ENCODE measurements around the gene OTP. TPM values are rescaled to one million over a fixed set of nuclear protein-coding genes. Genes with fewer than 3 reads are reported as not detected.

The OTP gene
- total RNA-seq (not detected), total RNA-seq (0 to 0.11 (median 0) reads per million in 172 experiments)
- polyA plus RNA-seq (2013, experiment 1 of 2): not detected
- not detected for polyA plus RNA-seq (2013, experiment 2 of 2)

DNA sequence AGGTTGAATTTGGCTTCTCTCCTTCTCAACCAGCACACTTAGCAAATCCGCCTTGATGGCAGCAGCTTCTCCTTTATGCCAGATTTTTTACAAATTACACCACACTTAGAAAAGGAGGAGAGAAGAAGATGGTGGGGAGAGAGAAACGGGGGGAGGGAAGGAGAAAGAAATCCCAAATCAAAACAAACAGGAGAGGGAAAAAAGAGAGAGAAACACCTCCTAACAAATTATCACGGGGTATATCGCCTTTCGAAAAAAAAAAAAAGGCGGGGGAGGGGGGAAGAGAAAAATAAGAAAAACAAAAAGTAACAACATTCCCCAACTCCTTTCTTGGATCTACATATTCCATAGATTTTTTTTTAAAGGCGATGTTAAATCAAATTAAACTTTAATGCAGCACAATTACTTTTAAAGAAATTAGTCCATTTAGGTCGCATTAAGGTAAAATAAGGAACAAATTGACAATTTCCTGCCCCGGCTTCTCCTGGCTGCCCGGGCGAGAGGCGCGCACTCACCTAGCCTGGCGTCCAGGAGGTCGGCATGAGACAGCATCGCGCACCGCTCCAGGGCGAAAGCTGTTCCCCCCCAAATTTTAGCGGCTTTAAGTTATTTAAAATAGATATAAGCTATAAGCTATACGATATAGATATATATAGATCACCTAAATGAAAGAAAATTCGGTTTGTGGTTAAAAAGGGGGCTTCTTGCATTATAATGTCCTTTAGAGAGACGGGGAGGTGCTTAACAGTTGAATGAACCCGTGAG, at the start of gene OTP:
Gene OTP, minus strand, starts transcription at position 716 of the 765 bp plus-strand sequence. Its CDS starts 164 bp downstream, at position 552.
- ATAC-seq (ENCODE audit: poor library complexity): no peak

DNA sequence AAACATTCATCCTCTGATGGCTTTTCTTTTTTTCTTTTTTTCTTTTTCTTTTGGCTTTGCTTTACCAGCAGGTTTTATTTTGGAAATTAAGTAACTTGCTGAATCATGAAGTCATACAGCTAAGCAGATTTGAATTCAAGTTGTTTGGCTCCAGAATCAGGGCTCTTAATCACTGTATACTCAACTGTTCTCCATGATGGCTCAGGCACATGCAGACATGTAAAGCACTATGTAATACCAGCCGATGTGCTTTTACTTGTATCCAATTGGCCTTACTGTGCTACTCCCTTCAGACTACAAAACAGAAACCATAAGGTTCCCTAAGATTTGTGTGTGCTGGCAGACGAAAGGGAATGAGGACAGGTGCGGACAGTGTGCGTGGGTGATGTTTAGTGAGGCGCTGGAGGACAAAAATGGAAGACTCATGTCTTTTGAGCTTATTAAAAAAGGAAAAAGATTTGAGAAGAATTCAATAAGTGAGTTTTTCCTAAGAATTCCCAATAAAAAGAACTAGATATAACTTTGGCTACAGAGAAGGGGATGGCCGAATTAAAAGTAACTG, 44.7 kb upstream of the OTP start:
- H3K27me3 Mint-ChIP-seq: peaks cover 10% of the 10 kb centered on the region
- TF ChIP-seq, protein P1, sequence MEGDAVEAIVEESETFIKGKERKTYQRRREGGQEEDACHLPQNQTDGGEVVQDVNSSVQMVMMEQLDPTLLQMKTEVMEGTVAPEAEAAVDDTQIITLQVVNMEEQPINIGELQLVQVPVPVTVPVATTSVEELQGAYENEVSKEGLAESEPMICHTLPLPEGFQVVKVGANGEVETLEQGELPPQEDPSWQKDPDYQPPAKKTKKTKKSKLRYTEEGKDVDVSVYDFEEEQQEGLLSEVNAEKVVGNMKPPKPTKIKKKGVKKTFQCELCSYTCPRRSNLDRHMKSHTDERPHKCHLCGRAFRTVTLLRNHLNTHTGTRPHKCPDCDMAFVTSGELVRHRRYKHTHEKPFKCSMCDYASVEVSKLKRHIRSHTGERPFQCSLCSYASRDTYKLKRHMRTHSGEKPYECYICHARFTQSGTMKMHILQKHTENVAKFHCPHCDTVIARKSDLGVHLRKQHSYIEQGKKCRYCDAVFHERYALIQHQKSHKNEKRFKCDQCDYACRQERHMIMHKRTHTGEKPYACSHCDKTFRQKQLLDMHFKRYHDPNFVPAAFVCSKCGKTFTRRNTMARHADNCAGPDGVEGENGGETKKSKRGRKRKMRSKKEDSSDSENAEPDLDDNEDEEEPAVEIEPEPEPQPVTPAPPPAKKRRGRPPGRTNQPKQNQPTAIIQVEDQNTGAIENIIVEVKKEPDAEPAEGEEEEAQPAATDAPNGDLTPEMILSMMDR (IDR thresholded peaks at IDR 0.05): no peak
- H3K4me1 ChIP-seq (ENCODE audit: insufficient read depth, low read length): no peaks in the 10 kb centered on the region
- H3K27ac Mint-ChIP-seq: no peak overlapping the region
- POLR2A ChIA-PET: no interaction called here
- intact Hi-C loops (cut with DNase I, micrococcal nuclease): no loop called here
- ATAC-seq (ENCODE audit: poor library complexity) (no peak), DNase-seq (no peak)
- no peaks in the 10 kb centered on the region for H3K9me3 Mint-ChIP-seq
- H3K4me3 Mint-ChIP-seq: no peak overlapping the region
- H3K27ac ChIP-seq (ENCODE audit: low read depth in 1 of 2, low read length in 2 of 2): no peak overlapping the region
- H3K4me1 Mint-ChIP-seq (ENCODE audit: low read depth): no peaks in the 10 kb centered on the region
- H3K4me3 ChIP-seq (ENCODE audit: low read length): no peak overlapping the region
- H3K9me3 ChIP-seq (ENCODE audit: control insufficient read depth in 1 of 2, insufficient read depth in 1 of 2, low read length in 2 of 2): no peaks in the 10 kb centered on the region
- CTCF ChIA-PET: no interaction called here
- H3K27me3 ChIP-seq (ENCODE audit: control insufficient read depth in 1 of 2, insufficient read depth in 2 of 2, low read length in 2 of 2): no peaks in the 10 kb centered on the region
- H3K36me3 Mint-ChIP-seq (ENCODE audit: low read depth): peaks cover 4% of the 10 kb centered on the region
- H3K36me3 ChIP-seq (ENCODE audit: insufficient read depth, low read length): no peaks in the 10 kb centered on the region

More for the DNA sequence above, at the start of gene OTP:
- Histone ChIP-seq H3K27ac (ENCODE audit: low read depth in 1 of 2, low read length in 2 of 2) (no peak within 1 kb of the TSS), H3K9me3 (ENCODE audit: control insufficient read depth in 1 of 2, insufficient read depth in 1 of 2, low read length in 2 of 2) (peaks cover 44 to 63% of the 10 kb centered on the region in 2 experiments), H3K4me3 (ENCODE audit: low read length) (no peak within 1 kb of the TSS), H3K4me1 (ENCODE audit: insufficient read depth, low read length) (peaks cover 30% of the 10 kb centered on the region), H3K27me3 (ENCODE audit: control insufficient read depth in 1 of 2, insufficient read depth in 2 of 2, low read length in 2 of 2) (peaks cover 88 to 100% of the 10 kb centered on the region in 2 experiments), H3K36me3 (ENCODE audit: insufficient read depth, low read length) (no peaks in the 10 kb centered on the region)
- TF ChIP-seq, protein P1 (IDR thresholded peaks at IDR 0.05): no peak
- ChIA-PET CTCF (no interaction called here), POLR2A (no interaction called here)
- peaks cover 93% of the 10 kb centered on the region for H3K27me3 Mint-ChIP-seq
- H3K27ac Mint-ChIP-seq: peak within 1 kb of the TSS; percentile 34
- peak in 1 of 14 experiments; percentile 4 for DNase-seq
- no peak within 1 kb of the TSS for H3K4me3 Mint-ChIP-seq
- H3K4me1 Mint-ChIP-seq (ENCODE audit: low read depth): peaks cover 19% of the 10 kb centered on the region
- intact Hi-C loops (cut with DNase I, micrococcal nuclease): loop anchor here in 1 of 2 experiments (10.0 kb wide), 1 partner anchor 137 kb away; the partner anchor contains the start of gene TBCA
- peaks cover 6% of the 10 kb centered on the region for H3K9me3 Mint-ChIP-seq
- H3K36me3 Mint-ChIP-seq (ENCODE audit: low read depth): peaks cover 8% of the 10 kb centered on the region

DNA sequence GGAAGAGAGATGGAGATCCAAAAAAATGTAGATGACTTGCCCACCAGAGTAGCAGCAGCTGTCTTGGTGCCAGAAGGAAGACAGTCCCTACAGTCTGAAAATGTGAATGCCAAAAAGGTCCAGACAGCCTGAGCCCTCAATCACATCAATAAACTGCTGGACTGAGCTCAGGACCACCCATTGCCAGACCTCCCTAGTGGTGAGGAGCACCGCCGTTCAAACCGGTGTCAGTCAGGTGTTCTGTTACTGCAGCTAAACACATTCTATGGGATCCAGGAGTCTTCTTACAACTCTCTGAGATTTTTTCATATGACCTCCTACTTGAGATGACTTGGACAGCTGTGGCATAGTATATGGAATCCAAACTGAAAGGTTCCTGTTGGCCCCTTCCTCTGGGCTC, 32.0 kb upstream of the OTP start:
- H3K27ac Mint-ChIP-seq: no peak overlapping the region
- H3K36me3 ChIP-seq (ENCODE audit: insufficient read depth, low read length): no peaks in the 10 kb centered on the region
- H3K36me3 Mint-ChIP-seq (ENCODE audit: low read depth): no peaks in the 10 kb centered on the region
- ChIA-PET POLR2A (no interaction called here), CTCF (no interaction called here)
- H3K9me3 Mint-ChIP-seq: peaks cover 3% of the 10 kb centered on the region
- H3K4me3 Mint-ChIP-seq: no peak overlapping the region
- H3K9me3 ChIP-seq (ENCODE audit: control insufficient read depth in 1 of 2, insufficient read depth in 1 of 2, low read length in 2 of 2): peaks cover 0 to 4% of the 10 kb centered on the region in 2 experiments
- H3K4me1 ChIP-seq (ENCODE audit: insufficient read depth, low read length): no peaks in the 10 kb centered on the region
- H3K27me3 ChIP-seq (ENCODE audit: control insufficient read depth in 1 of 2, insufficient read depth in 2 of 2, low read length in 2 of 2): peaks cover 0 to 6% of the 10 kb centered on the region in 2 experiments
- H3K27me3 Mint-ChIP-seq: peaks cover 25% of the 10 kb centered on the region
- no peaks in the 10 kb centered on the region for H3K4me1 Mint-ChIP-seq (ENCODE audit: low read depth)
- H3K27ac ChIP-seq (ENCODE audit: low read depth in 1 of 2, low read length in 2 of 2): no peak overlapping the region
- TF ChIP-seq, protein P1 (IDR thresholded peaks at IDR 0.05): no peak
- no peak overlapping the region for H3K4me3 ChIP-seq (ENCODE audit: low read length)
- intact Hi-C loops (cut with DNase I, micrococcal nuclease): no loop called here
- no peak for DNase-seq
- no peak for ATAC-seq (ENCODE audit: poor library complexity)

All from CD4-positive, alpha-beta T cell (primary cell).